HL-60/S4 treated with retinoic acid at 250 ng/mL for 4 days and 3 days (cell line): ENCODE data around the gene CMIP.

ENCODE experiments used
- in situ Hi-C: fragments of 300-500 bp; cut with MboI; formaldehyde crosslinking; loops from 2 replicates; pipeline ENCODE4 v1.7.0; 2022; ENCODE audit warnings: low sequenced_read_pairs

The CMIP gene

DNA sequence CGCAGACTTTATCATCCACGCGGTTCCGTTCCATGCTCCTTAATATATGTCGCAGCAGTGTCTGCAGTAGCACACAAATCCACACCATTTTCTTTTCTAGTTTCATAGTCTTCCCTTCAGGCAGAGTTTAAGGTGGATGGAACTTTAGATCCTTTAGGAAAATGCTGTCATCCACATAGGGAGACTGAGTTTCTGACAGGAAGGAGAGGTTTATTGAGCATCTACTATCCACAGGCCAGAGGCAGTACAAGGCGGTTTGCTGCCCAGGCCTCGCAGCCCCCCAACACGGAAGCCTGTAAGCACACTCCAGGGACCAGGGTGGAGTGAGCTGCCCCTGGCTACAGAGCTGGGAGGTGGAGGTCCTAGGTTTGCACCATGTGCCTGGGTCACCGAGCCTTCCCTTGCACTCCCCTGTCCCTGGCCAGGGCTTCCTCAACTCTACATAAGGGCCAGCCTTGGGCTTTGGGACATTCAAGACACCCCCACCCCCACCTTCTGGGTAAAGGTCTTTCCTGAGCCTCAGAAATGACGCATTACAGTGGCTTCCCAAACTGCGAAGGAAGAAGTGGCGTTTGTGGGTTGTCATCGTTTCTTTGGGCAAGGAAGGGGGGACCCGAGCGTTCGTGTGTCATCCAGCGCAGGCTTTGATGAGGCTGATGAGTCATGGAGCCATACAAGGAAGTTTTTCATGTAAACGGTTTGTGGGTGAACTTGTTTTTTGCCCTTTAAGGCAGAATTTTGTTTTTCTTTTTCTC, 188.0 kb downstream of the CMIP start:
- in situ Hi-C loops: no loop called here

DNA sequence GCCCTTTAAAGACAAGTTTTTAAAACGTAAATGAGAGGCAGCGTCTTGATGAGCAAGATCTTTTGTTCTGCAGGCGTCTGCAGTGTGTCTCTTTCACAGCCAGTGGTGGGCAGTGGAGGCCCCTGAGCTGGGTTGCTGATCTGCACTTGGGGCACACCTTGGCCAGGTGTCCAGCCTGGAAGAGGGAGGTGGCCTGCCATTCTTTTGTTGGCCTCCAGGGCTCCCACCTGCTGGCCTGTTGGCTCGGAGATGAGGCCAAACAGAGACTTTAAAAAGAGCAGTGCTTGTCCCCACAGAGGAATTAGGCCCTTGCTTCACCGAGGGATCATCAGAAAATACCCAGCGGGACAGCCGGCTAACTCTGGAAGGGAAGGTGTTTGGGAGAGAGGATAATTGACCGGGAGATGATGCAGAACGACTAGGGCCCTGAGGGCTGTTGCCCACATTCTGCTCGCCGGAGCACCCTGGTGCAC, 188.6 kb downstream of the CMIP start:
- in situ Hi-C loops: no loop called here

DNA sequence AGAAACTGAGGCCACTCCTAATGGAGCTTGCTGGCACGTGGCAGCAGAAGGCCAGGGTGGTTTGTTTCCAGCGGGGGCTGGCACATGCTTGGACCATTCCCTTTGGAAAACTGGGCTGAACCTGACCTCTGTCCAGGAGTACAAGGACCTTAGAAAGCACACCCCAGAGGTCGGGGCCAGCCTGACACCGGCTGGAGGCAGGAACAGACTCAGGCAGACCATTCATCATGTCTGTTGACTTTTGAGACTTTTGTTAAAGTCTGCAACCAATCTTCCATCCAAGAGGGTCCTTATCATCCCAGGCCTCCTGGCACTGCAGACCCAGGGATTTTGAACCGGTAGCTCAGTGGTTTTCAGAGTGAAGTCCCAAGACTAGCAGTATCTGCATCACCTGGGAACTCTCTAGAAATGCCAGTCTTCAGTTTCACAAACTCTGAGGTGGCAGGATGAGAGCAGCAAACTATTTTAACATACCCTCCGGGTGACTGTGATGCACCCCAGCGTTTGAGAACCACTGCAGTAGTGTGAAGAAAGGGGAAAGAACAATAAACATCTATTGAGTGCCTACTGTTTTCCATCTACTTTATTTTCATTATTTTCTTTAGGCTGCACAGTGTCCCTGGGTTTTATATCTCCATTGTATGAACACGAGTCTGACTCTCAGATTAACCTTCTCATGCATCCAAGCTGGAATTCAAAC, 189.2 kb downstream of the CMIP start:
- in situ Hi-C loops: no loop called here

DNA sequence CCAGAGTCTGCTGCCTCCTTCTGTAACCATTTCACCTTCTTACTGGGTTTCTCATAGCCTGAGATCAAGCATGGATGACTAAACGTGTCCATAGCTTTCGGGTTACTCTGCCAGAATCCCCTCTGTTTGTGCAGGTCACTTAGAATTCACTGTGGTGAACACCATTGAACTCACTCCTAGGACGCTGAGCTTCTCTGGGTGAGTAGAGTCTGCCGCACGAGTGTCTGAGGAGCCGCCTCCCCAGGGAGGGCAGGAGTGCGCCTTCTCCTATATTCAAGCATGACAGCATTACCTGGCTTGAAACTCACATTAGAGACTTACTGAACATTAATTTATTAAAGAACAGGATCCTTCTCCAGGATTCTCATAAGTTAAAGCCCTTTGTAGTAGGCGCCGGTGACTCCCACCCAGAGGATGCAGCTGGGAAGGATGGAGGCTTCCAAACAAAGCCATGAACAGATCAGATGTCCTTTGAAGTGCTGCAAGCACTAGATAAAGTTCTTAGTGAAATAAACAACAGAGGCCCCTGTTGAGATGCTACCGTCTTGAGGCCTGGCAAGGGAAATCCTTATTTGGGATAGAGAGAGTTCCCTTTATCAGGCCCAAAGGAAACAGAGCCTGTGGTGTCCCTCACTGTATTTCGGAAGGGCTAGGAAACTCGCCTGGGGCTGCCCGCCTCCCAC, 189.9 kb downstream of the CMIP start:
- in situ Hi-C loops: no loop called here

DNA sequence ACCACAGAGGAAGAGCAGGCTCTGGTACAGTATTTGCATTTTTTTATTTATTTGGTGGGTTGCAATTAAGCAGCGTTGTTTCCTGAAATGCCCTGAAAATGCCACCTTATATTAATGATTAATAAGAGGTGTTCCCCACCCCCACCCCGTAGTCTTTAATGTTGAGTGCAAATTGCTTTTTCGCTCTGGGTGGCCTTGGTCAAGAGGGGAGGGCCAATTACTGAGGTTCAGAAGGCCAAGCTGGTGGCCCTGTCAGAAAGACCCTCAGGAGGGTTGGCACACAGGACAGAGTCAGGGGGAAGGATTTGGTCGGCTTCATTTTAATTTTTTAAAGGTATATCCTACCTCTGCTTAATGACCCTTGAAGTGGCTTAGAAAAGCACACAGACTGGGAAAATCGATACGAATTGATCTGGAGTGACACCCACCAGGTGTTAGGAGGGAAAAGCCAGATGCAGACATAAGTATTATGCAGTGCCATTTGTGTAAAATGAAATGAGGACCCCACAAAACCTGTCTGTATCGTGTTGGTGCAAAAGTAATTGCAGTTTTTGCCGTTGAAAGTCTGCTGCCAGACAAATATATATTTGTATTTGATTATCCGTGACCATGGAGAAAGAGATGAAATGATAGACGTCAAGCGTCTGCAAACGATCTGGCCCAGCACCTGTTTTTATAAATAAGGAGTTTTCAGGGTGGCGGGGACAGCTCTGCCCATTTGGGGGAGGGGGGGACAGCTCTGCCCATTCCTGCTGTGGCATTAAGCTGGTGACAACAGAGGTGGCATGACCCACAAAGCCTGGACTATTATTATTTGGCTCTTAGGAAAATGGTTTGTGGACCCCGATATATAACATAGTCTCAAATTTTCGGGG, 190.7 kb downstream of the CMIP start:
- in situ Hi-C loops: no loop called here

DNA sequence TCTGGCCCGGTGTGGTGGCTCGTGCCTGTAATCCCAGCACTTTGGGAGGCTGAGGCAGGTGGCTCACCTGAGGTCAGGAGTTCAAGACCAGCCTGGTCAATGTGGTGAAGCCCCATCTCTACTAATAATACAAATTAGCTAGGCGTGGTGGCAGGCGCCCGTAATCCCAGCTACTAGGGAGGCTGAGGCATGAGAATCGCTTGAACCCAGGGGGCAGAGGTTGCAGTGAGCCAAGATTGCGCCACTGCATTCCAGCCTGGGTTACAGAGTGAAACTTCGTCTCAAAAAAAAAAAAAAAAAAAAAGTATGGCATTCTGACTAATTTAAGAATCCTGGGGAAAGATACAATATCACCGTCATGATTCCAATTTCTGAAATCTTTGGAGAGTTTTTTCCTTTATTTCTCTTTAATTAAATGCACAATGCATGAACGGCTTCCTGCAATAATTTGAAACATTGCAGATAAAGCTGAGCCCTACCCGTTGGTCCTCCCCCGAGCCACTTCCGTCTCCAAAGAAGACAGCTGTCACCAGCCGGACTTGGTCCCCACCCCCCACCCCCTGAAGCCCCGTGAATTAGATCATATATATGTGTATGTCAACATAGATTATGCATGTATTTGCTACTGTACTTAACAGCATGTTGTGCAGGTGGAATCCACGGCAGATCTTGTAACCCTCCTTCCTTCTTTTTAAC, 191.8 kb downstream of the CMIP start:
- in situ Hi-C loops: no loop called here

- in situ Hi-C loops: no loop called here
Measured at GRCh38 chr16:81637336-81638235, 193.0 kb downstream of the CMIP start.

- in situ Hi-C loops: no loop called here
Measured at GRCh38 chr16:81638286-81638945, 193.8 kb downstream of the CMIP start.

GRCh38 chr16:81639348-81639747, 194.7 kb downstream of the CMIP start:
- in situ Hi-C loops: no loop called here

- in situ Hi-C loops: no loop called here
Measured at GRCh38 chr16:81639931-81640680, 195.5 kb downstream of the CMIP start.

GRCh38 chr16:81640681-81641070, 196.1 kb downstream of the CMIP start:
- in situ Hi-C loops: no loop called here

DNA sequence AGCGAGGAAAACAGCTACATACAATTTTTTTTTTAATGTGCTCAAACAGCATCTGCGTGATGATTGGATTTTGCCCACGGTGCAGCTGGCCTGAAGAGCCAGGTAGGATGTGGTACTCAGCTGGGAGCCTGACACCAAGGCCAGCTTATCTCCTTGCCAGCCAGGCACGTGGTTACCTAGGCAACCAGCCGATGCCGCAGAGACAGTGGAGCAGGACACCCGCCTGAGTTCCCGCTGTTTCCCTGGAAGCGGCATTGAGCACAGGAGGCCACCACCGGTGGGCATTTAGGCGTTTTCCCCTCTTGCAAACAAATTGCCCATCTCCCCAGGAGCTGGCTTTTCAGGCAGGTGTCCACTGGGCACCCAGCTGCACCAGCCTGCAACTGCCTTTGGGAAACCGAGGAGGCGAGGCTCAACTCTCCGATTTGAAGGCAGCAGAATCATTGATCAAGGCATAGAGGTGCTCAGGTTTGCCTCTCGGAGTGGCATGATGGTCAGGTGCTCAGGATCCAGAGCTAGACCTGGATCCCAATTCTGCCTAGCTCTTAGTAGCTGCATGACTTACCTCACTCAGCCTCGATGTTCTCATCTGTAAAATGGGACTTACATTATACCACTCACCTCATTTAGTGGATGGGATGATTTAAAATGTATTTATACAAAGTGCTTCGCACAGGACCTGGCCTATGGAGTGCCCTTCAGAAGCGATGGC, 196.9 kb downstream of the CMIP start:
- in situ Hi-C loops: no loop called here

DNA sequence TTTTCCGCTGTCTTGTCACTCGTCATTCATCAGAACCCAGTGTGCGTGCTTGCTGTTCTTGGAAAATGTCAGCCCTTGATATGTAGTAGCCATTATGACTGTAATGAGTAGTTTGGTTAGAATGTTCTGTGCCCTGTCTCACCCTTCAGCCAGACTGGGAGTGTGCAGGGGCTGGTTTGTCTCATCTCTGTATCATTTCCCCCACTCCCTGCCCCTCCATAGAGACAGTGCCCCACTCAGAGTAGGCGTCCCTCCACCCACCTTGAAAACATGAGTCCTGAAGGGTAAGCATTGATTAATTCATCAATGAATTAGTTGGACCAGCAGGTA, 197.5 kb downstream of the CMIP start:
- in situ Hi-C loops: no loop called here

GRCh38 chr16:81642943-81643342, 198.3 kb downstream of the CMIP start:
- in situ Hi-C loops: no loop called here

DNA sequence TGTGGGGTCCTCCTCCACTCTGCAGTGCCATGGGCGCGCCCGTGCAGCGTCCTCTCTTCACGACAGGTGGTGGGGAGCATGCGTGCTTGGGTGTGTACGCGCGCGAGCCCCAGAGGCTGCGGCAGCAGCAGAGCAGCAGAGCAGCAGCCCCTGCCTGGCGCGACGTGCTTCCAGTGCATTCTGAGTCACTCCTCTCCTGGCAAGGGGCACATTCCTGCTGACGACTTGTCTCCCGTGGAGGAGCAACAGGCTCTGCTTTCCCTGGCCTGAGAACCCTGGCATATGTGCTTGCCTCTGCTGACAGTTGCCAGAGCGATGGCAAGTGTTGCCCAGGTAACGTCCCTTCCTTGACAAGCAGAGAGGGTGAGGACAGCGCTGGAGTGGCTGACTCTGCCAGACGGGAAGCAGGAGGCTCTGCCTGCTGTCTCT, 200.7 kb downstream of the CMIP start:
- in situ Hi-C loops: no loop called here

DNA sequence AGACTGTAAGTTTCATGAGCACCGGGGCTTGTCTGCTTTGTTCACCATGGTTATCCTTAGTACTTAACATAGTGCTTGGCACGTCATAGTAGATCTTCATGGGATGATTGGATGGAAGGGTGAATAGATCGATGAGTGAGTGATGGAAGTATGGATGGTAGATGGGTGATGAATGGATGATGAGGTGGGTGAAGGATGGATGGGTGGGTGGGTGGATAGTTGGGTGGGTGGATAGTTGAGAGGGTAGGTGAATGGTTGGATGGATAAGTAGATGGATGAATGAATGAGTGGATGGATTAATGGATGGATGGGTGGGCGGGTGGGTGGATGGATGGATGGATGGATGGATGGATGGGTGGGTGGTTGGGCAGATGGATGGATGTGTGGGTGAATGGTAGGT, 201.3 kb downstream of the CMIP start:
- in situ Hi-C loops: no loop called here

GRCh38 chr16:81646561-81646960, 202.0 kb downstream of the CMIP start:
- in situ Hi-C loops: no loop called here

GRCh38 chr16:81647527-81647926, 202.9 kb downstream of the CMIP start:
- in situ Hi-C loops: no loop called here
